WTC11 (cell line): ENCODE results near the gene CACNA1H. TPM values are rescaled to one million over a fixed set of nuclear protein-coding genes. Genes with fewer than 3 reads are reported as not detected.

ENCODE experiments used
- ATAC-seq: fragments of 200-7000 bp; cut with Tn5 transposase; 2 replicates; pipeline ENCODE4 v1.10.0; 2021; ENCODE audit warnings: mild to moderate bottlenecking, moderate library complexity
- CTCF ChIA-PET: fragments of 300-600 bp; sonication (Branson Sonifier 250); formaldehyde crosslinking; loops from one replicate; lab custom pipeline; 2021; ENCODE audit warnings: antibody characterized with exemption; lab: Charles Lee
- POLR2A ChIA-PET: fragments of 350-600 bp; sonication (Branson Sonifier 250); formaldehyde crosslinking; loops from one replicate; lab custom pipeline; 2021; ENCODE audit warnings: antibody characterized with exemption; lab: Charles Lee
- DNase-seq: peaks from one replicate; pipeline ENCODE4 v3.0.0; 2021; ENCODE audit warnings: low spot score
- H3K27ac Mint-ChIP-seq: 2 replicates; pipeline ENCODE4 v1.8.0; 2021; ENCODE audit warnings: mixed read lengths
- H3K27me3 Mint-ChIP-seq: 2 replicates; pipeline ENCODE4 v1.8.0; 2021; ENCODE audit warnings: low read depth, mild to moderate bottlenecking, moderate library complexity, mixed read lengths
- H3K36me3 Mint-ChIP-seq: 2 replicates; pipeline ENCODE4 v1.8.0; 2021; ENCODE audit warnings: mixed read lengths
- H3K4me1 Mint-ChIP-seq: 2 replicates; pipeline ENCODE4 v1.8.0; 2022; ENCODE audit warnings: mixed read lengths
- H3K4me3 Mint-ChIP-seq: 2 replicates; pipeline ENCODE4 v1.8.0; 2021; ENCODE audit warnings: mild to moderate bottlenecking, moderate library complexity, mixed read lengths
- H3K9me3 Mint-ChIP-seq: 2 replicates; pipeline ENCODE4 v1.8.0; 2021; ENCODE audit warnings: mixed read lengths
- AR ChIP-seq: fragments of 250-450 bp; sonication (Bioruptor Pico); IDR thresholded peaks from 2 replicates; pipeline ENCODE4 v1.9.0; 2021; ENCODE audit warnings: mild to moderate bottlenecking
- ARID4B ChIP-seq: sonication (generic); formaldehyde crosslinking; IDR thresholded peaks from 2 replicates; pipeline ENCODE4 v1.8.0; 2023; ENCODE audit warnings: missing genetic modification reagents, mild to moderate bottlenecking, borderline replicate concordance
- ATF2 ChIP-seq: sonication (generic); formaldehyde crosslinking; IDR thresholded peaks from 2 replicates; pipeline ENCODE4 v1.8.1; 2022; ENCODE audit warnings: low read depth, missing genetic modification reagents, borderline replicate concordance
- ATF3 ChIP-seq: sonication (generic); formaldehyde crosslinking; conservative IDR thresholded peaks from 2 replicates; pipeline ENCODE4 v1.8.1; 2022; ENCODE audit warnings: mild to moderate bottlenecking, missing genetic modification reagents
- EMX1 ChIP-seq: fragments of 250-450 bp; sonication (Bioruptor Pico); IDR thresholded peaks from 2 replicates; pipeline ENCODE4 v1.8.0; 2021; ENCODE audit warnings: mild to moderate bottlenecking
- FOXJ3 ChIP-seq: sonication (generic); formaldehyde crosslinking; IDR thresholded peaks from 2 replicates; pipeline ENCODE4 v1.9.0; 2021; ENCODE audit warnings: missing genetic modification reagents, mild to moderate bottlenecking, borderline replicate concordance
- FOXK1 ChIP-seq: sonication (generic); formaldehyde crosslinking; IDR thresholded peaks from 2 replicates; pipeline ENCODE4 v1.8.0; 2022; ENCODE audit warnings: mild to moderate bottlenecking, moderate library complexity, missing genetic modification reagents
- HMGA2 ChIP-seq: fragments of 250-450 bp; sonication (Bioruptor Pico); IDR thresholded peaks from 2 replicates; pipeline ENCODE4 v1.4.0; 2021; ENCODE audit warnings: mild to moderate bottlenecking, moderate library complexity
- IRF2 ChIP-seq: sonication (generic); formaldehyde crosslinking; IDR thresholded peaks from 2 replicates; pipeline ENCODE4 v1.8.0; 2022; ENCODE audit warnings: low read depth, missing genetic modification reagents, borderline replicate concordance
- KAT7 ChIP-seq: sonication (generic); formaldehyde crosslinking; IDR thresholded peaks from 2 replicates; pipeline ENCODE4 v1.8.1; 2023; ENCODE audit warnings: missing genetic modification reagents, mild to moderate bottlenecking, borderline replicate concordance
- NR2C2 ChIP-seq: sonication (generic); formaldehyde crosslinking; IDR thresholded peaks from 2 replicates; pipeline ENCODE4 v1.8.0; 2022; ENCODE audit warnings: mild to moderate bottlenecking, missing genetic modification reagents
- PREB ChIP-seq: sonication (generic); formaldehyde crosslinking; IDR thresholded peaks from 2 replicates; pipeline ENCODE4 v1.8.1; 2022; ENCODE audit warnings: mild to moderate bottlenecking, missing genetic modification reagents, moderate library complexity, borderline replicate concordance
- RELA ChIP-seq: sonication (generic); formaldehyde crosslinking; IDR thresholded peaks from 2 replicates; pipeline ENCODE4 v1.8.1; 2022; ENCODE audit warnings: missing genetic modification reagents, mild to moderate bottlenecking, borderline replicate concordance
- SMAD3 ChIP-seq: sonication (generic); formaldehyde crosslinking; IDR thresholded peaks from 2 replicates; pipeline ENCODE4 v1.8.0; 2022; ENCODE audit warnings: missing genetic modification reagents, mild to moderate bottlenecking, borderline replicate concordance
- ZNF219 ChIP-seq: sonication (generic); formaldehyde crosslinking; IDR thresholded peaks from 2 replicates; pipeline ENCODE4 v1.8.0; 2023; ENCODE audit warnings: missing genetic modification reagents, mild to moderate bottlenecking, borderline replicate concordance
- ZNF396 ChIP-seq: fragments of 250-450 bp; sonication (Bioruptor Pico); IDR thresholded peaks from 2 replicates; pipeline ENCODE4 v1.8.0; 2021; ENCODE audit warnings: mild to moderate bottlenecking, moderate library complexity, borderline replicate concordance
- ZSCAN18 ChIP-seq: fragments of 250-450 bp; sonication (Bioruptor Pico); IDR thresholded peaks from 2 replicates; pipeline ENCODE4 v2.1.2; 2022; ENCODE audit warnings: mild to moderate bottlenecking, moderate library complexity
- total RNA-seq: library from RNA; stranded (reverse); gene quantifications from 3 replicates; pipeline ENCODE4 v1.2.3, GENCODE V29; 2021

CACNA1H gene
- total RNA-seq, 1 experiment from 2014 or later, result 38.0 TPM

- ATAC-seq, result no peak
- Mint-ChIP-seq H3K36me3 (no peaks in the 10 kb centered on the region), H3K9me3 (no peaks in the 10 kb centered on the region), H3K27ac (no peak overlapping the region), H3K4me1 (no peaks in the 10 kb centered on the region), H3K27me3 (peaks cover 13% of the 10 kb centered on the region; the same call in 1 of the 2 replicates), H3K4me3 (no peak overlapping the region)
- no peak for DNase-seq
- TF ChIP-seq ZNF396 (CRISPR knock-in tag) (no peak), NR2C2 (CRISPR knock-in tag) (no peak), FOXJ3 (CRISPR knock-in tag) (no peak), PREB (CRISPR knock-in tag) (no peak), KAT7 (CRISPR knock-in tag) (no peak), HMGA2 (CRISPR knock-in tag) (no peak), AR (CRISPR knock-in tag) (no peak), ZNF219 (no peak)
- ChIA-PET CTCF (interaction anchor here (0.9 to 2.1 kb wide), 2 partner anchors 53 to 86 kb away, joined by 3 to 6 read pairs; no protein-coding TSS in a partner anchor), POLR2A (no interaction called here)
Measured at GRCh38 chr16:1107731-1108130, 45.2 kb upstream of the CACNA1H start.

GRCh38 chr16:1108299-1109252, 44.3 kb upstream of the CACNA1H start:
- ATAC-seq (no peak), DNase-seq (peak; percentile 54)
- POLR2A ChIA-PET, result no interaction called here
- CTCF ChIA-PET, result interaction anchor here (0.9 to 2.1 kb wide), 2 partner anchors 54 to 85 kb away, joined by 3 to 6 read pairs; no protein-coding TSS in a partner anchor
- H3K27ac Mint-ChIP-seq, result no peak overlapping the region
- H3K9me3 Mint-ChIP-seq, result no peaks in the 10 kb centered on the region
- H3K4me3 Mint-ChIP-seq, result no peak overlapping the region
- no peaks in the 10 kb centered on the region for H3K36me3 Mint-ChIP-seq
- H3K4me1 Mint-ChIP-seq, result no peaks in the 10 kb centered on the region
- H3K27me3 Mint-ChIP-seq, result peaks cover 18% of the 10 kb centered on the region; the same call in 1 of the 2 replicates
- TF ChIP-seq KAT7 (CRISPR knock-in tag), result no peak
- TF ChIP-seq PREB (CRISPR knock-in tag), result no peak
- TF ChIP-seq ZSCAN18, result no peak
- TF ChIP-seq ATF2 (CRISPR knock-in tag), result no peak
- TF ChIP-seq FOXK1, result no peak
- TF ChIP-seq SMAD3 (CRISPR knock-in tag), result no peak
- no peak for TF ChIP-seq RELA
- no peak for TF ChIP-seq IRF2
- TF ChIP-seq ARID4B, result no peak
- no peak for TF ChIP-seq EMX1 (CRISPR knock-in tag)
- no peak for TF ChIP-seq ATF3 (CRISPR knock-in tag)
- TF ChIP-seq HMGA2 (CRISPR knock-in tag), result no peak
- TF ChIP-seq ZNF219, result no peak
